GM18508 (cell line): ENCODE results near the gene DYRK2.

Source experiments
- ATAC-seq: cut with Tn5 transposase; IDR thresholded peaks from one replicate; pipeline ENCODE4 v1.9.1; 2021; ENCODE audit warnings: moderate number of reproducible peaks; ENCODE audit not compliant: insufficient read depth, unreplicated experiment

The DYRK2 gene

DNA sequence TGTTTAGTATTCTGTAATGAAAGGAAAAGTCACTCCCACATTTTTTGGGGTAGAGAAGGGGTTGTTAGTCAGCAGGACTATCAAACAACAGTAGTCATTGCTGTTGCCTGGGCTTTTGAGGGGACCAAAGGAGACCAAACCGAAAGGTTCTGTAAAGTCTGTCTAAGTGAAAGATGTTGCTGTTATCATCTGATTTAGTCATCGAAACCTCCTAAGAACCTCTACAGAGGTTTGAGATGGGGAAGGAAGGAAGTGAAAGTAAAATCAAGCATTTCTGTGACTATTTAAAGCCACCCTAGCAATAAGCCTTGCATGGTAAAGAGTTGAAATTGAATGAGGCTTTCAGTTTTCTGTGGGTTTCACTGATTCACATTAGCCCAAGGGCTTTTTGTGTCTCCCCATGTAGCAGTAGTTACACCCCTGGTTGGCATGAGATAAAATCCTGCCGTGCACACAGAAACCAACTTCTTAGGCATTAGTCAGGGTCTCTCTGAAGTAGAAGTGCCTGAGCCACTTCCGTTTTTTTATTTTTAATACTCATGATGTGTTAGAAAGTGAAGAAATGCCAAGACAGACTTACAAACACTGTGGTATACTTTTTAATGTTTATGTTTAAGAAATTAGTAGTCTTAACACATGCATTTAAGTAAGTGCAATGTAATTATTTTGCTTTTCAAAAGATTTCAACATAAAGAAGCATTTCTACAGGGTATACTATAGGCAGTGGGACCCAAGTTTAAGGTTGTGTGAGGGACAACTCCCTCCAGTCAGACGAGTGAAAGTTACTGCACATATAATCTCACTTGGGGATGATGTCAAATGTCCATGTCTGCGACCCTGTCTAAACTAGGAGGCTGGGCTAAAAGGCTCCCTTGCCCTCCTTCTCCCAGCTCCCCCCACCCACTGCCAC lies 50.4 kb downstream of the DYRK2 start:
- ATAC-seq = peak; percentile 94

- ATAC-seq = no peak
Observed at GRCh38 chr12:67701121-67701520, 52.6 kb downstream of the DYRK2 start.

- ATAC-seq = no peak
Observed at GRCh38 chr12:67702136-67702535, 53.6 kb downstream of the DYRK2 start.

GRCh38 chr12:67704071-67704470 lies 55.5 kb downstream of the DYRK2 start:
- no peak for ATAC-seq

GRCh38 chr12:67705394-67706370 lies 57.1 kb downstream of the DYRK2 start:
- no peak for ATAC-seq

- ATAC-seq = no peak
Observed at GRCh38 chr12:67709367-67709954, 60.9 kb downstream of the DYRK2 start.

GRCh38 chr12:67710582-67710981 lies 62.0 kb downstream of the DYRK2 start:
- peak; percentile 98 for ATAC-seq

DNA sequence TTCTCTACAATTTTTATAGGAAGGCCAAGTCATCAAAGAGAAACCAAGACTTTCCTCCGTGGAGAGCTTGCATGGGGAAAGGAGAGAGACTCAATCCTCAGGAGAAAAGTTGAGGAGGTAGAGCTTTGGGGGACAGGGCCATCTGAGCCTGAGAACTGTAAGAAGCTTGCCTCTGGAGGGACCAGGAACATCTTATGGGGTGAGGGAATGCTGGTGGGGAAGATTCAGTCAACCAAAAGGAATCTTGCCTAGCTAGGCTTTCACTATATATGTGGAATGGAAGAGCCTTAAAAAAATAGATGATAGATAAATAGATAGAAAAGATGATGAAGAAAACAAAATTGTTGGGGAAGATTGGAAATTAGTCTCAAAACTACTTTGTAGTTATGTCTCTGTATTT lies 63.5 kb downstream of the DYRK2 start:
- ATAC-seq = no peak

- ATAC-seq = no peak
Observed at GRCh38 chr12:67714648-67715047, 66.1 kb downstream of the DYRK2 start.
